NCI-H345 treated with DMSO at 0.1 percent for 48 hours (cell line): ENCODE measurements around the gene PWWP2B.
"Not testable (repeated sequence)": the region's sequence is repeated elsewhere in the genome, so short reads cannot be mapped to it uniquely, and the experiment has no call there.

Experiments
- DNase-seq: peaks from one replicate; lab custom pipeline; 2025; ENCODE audit not compliant: unreplicated experiment; lab: John Stamatoyannopoulos, UW

The PWWP2B gene

GRCh38 chr10:132397036-132397541, at the start of gene PWWP2B:
Gene PWWP2B, plus strand, starts transcription at chr10:132397200. Its CDS starts 27 bp downstream, at chr10:132397227.
- no peak for DNase-seq

GRCh38 chr10:132347211-132347930, 49.6 kb upstream of the PWWP2B start:
- DNase-seq: no peak

DNA sequence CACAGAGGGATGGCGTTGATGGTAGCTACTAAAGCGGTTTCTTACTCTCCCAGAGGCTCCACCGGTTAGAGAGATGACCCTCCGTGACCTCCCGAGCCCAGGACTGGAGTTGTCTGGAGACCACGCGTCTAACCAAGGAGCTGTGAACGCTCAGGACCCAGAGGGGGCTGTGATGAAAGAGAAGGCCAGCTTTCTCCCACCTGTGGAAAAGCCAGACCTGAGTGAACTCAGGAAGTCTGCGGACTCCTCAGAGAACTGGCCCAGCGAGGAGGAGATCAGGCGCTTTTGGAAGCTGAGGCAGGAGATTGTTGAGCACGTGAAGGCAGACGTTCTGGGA, 49.1 kb upstream of the PWWP2B start:
- DNase-seq: no peak

GRCh38 chr10:132349766-132350165, 47.2 kb upstream of the PWWP2B start:
- no peak for DNase-seq

- DNase-seq: no peak
Measured at GRCh38 chr10:132350391-132350790, 46.6 kb upstream of the PWWP2B start.

GRCh38 chr10:132350946-132351345, 46.1 kb upstream of the PWWP2B start:
- no peak for DNase-seq

- no peak for DNase-seq
Measured at GRCh38 chr10:132351611-132352010, 45.4 kb upstream of the PWWP2B start.

- not testable (repeated sequence) for DNase-seq
Measured at GRCh38 chr10:132352462-132353308, 44.3 kb upstream of the PWWP2B start.

DNA sequence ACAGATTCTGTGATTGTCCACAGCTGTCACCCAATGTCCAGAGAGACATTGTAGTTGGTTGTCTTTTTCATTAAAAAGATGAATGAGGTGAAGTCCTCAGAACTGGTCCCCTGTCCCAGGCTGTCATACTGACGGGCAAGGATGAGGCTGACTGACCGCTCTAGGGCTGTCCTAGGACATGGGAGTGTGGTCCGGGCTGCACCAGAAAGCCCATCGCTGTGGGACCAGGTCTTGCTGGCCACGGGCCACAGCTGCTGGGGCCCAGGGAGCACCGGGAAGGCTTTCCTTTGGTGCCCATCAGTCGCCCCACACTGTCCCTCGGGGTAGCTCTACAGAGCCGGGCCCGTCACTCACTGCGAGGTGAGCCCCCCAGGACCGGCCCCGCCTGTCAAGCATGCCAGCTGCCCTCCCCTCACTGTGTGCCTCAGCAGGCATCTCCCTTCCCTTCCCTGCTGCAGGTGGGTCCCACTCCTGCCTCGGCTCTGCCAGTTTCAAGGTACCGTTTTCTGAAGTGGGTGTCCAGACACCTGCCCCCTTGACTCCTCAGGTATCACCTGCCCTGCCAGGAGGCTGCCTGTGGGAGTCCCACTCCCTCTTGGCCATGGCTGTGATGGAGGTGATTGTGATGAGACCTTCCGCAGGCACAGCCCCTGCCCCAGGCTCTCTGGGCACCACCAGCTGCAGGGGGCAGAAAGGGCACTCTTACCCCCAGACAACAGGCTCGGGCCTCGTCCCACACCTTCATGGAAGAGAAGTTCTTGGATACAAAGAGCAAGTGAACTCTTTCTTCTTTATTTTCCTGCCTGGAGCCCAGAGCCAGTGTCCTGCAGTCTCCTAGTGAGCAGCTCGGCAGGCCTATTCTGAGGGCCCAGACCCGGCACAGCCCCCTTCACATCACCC, 43.3 kb upstream of the PWWP2B start:
- no peak for DNase-seq

DNA sequence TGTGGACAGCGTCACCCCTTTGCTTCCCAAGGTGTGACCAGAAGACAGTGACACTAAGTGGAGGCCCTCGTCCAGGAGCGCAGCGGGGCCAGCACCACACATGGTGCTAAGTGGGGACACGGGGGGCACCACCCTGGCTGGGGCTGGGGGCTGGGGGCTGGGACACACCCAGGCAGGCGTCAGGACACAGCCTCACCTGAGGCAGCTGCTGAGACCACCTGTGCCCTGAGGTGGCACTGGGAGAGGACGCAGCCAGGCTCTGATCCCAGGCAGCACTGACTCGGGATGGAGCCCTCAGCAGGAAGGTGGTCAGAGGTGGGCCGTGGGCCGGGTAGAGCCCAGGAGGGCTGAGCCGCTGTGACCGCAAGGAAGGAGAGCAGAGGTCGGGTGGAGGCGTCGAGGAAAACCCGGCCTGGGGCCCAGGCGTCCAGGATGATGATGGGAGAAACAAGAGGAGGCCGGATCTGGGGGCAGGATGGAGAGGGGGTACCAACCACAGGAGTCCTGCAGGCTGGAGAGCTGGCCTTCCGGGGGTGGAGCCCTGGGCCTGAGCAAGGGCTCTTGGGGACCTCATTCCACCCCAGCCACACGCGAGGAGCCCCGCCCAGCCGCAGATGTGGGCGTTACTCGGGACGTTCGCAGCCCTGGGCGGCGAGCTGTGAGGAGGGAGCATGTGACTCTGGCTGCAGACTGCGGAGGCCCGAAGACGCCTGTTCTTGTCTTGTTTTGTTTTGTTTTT, 42.5 kb upstream of the PWWP2B start:
- DNase-seq: no peak

- DNase-seq: no peak
Measured at GRCh38 chr10:132355297-132355696, 41.7 kb upstream of the PWWP2B start.

- no peak for DNase-seq
Measured at GRCh38 chr10:132355754-132356153, 41.2 kb upstream of the PWWP2B start.

DNA sequence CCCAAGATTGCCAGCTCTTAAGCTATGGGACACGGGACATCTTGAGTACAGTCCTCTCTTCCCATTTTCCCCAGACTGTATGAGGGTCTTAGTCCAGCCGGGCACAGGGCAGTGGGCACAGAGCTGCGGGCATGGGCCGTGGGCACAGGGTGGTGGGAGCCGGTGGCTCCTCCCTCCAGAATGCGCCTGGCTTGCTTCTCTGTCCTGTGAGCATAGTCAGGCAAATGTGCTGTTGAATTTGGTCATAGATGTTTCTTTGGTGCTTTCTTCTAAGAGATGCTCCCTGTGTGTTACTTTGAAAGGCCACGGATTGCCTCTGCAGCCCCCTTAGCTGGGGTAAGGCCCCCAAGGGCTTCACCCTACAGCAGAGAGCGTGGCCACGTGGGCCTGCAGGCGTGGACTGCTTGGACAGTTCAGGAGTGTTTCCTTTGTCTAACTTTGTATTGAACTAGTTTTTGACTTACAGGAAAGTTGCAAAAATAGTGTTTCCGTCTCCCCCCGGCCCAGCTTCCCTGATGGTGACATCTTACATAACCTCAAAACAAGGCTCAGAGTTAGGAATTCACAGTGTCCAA, 40.3 kb upstream of the PWWP2B start:
- no peak for DNase-seq

DNA sequence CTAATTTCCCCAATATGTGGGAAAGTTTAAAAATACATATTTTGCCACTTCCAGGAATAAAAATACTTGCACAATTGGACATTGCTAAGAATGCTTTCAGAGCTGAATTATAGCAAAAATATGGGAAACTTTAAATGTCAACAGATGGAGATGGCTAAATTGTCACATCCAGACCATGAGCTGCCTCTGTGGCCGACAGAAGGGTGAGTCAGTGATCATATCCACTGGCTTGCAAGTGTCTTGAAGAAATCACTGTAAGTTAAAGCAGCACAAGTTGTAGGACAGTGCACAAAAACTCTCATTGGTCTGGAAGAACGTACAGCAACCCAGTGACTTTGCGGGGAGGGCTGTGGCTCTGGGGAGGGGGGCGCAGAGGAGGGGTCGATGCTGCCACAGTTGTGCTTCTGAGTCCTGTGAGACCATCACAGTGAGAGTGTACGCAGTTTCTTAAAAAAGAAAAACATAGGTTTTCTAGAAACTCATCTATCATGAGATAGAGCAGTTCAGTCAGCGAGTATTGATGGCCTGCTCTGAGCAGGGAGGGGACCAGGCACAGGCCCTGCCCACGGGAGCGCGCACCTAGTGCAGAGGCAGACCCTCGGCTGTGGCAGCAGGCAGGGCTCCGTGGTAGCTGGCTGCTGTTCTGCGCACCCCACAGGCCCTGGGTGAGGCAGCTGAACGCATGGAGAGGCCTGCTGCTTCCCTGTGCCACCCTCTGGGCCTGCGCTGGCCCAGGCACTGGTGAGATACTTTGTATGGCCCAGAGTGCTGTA, 39.5 kb upstream of the PWWP2B start:
- no peak for DNase-seq

- DNase-seq: no peak
Measured at GRCh38 chr10:132359305-132360040, 37.5 kb upstream of the PWWP2B start.

GRCh38 chr10:132360766-132361447, 36.1 kb upstream of the PWWP2B start:
- no peak for DNase-seq

DNA sequence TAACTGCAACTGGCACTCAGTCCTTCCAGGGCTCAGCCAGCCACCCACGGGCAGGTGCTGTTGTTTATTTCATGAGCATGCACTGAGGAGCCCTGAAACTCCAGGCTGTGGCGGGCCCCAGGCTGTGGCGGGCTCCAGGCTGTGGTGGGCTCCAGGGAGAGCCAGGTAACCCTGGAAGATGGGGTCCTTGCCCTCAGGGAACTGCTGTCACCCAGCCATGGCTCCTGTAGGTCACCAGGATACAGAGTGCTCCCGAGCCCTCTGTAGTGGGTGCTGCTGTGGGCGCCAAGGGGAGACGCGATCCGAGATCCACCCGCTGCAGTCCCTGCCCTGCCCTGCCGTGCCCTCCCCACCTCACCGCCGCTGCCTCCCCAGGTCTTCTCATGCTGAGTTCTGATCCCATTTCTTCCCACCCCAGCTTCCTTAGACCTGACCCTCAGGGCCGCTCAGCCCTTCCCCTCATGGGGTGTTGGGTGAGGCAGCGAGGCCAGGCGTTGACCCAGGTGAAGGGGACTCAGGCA, 35.4 kb upstream of the PWWP2B start:
- DNase-seq: no peak

GRCh38 chr10:132362151-132362611, 34.8 kb upstream of the PWWP2B start:
- no peak for DNase-seq
